IMR-90 (cell line): ENCODE data around the gene PLCG2. TPM values are rescaled to one million over a fixed set of nuclear protein-coding genes. Genes with fewer than 3 reads are reported as not detected.

Experiments
- ATAC-seq: fragments of 200-7000 bp; cut with Tn5 transposase; 2 replicates; pipeline ENCODE4 v1.9.1; 2020; ENCODE audit warnings: low read depth, mild to moderate bottlenecking, moderate library complexity
- BruUV-seq: library from RNA; stranded (reverse); fragments of 400-500 nt; replicated peaks from 2 replicates; lab custom pipeline; 2021; lab: Mats Ljungman, UMichigan
- CTCF ChIA-PET: fragments of 300-600 bp; formaldehyde crosslinking; extraction: SDS; loops from one replicate; lab custom pipeline; 2021; ENCODE audit warnings: antibody characterized with exemption; lab: Yijun Ruan, JAX
- POLR2A ChIA-PET: fragments of 300-600 bp; sonication (Branson Sonifier 250); formaldehyde crosslinking; loops from one replicate; lab custom pipeline; 2022; ENCODE audit warnings: antibody characterized with exemption; ENCODE audit not compliant: unreplicated experiment; lab: Charles Lee
- DNase-seq: peaks from one replicate; pipeline ENCODE4 v3.0.0; 2013
- H2AFZ ChIP-seq: replicated peaks from 2 replicates; pipeline ENCODE3; 2013; ENCODE audit warnings: low read length, mild to moderate bottlenecking; ENCODE audit not compliant: poor library complexity
- H2AK5ac ChIP-seq: 2 replicates; pipeline ENCODE4 v1.6.1; 2013; ENCODE audit warnings: low read depth, low read length, inconsistent platforms
- H2AK9ac ChIP-seq: replicated peaks from 2 replicates; pipeline ENCODE3; 2013; ENCODE audit warnings: mild to moderate bottlenecking, low read depth, low read length, moderate library complexity; ENCODE audit not compliant: poor library complexity
- H2BK120ac ChIP-seq: 2 replicates; pipeline ENCODE4 v1.6.1; 2013; ENCODE audit warnings: low read depth, low read length, inconsistent platforms
- H2BK15ac ChIP-seq: 3 replicates; pipeline ENCODE4 v1.6.1; 2013; ENCODE audit warnings: low read depth, low read length, inconsistent platforms
- H2BK20ac ChIP-seq: 2 replicates; pipeline ENCODE4 v1.6.1; 2013; ENCODE audit warnings: low read depth, mild to moderate bottlenecking, inconsistent platforms, low read length, moderate library complexity
- H2BK5ac ChIP-seq: 2 replicates; pipeline ENCODE4 v1.6.1; 2013; ENCODE audit warnings: mild to moderate bottlenecking, low read depth, low read length, inconsistent platforms; ENCODE audit not compliant: poor library complexity, severe bottlenecking
- H3K14ac ChIP-seq: replicated peaks from 2 replicates; pipeline ENCODE4 v1.6.1; 2013; ENCODE audit warnings: low read depth, low read length, inconsistent platforms
- H3K18ac ChIP-seq: 2 replicates; pipeline ENCODE4 v1.6.1; 2013; ENCODE audit warnings: low read depth, low read length, control low read depth
- H3K23ac ChIP-seq: 2 replicates; pipeline ENCODE4 v1.6.1; 2013; ENCODE audit warnings: low read depth, low read length, inconsistent platforms
- H3K27ac ChIP-seq: 2 replicates; pipeline ENCODE4 v1.5.1; 2013; ENCODE audit warnings: mild to moderate bottlenecking, control low read depth, low read length; ENCODE audit not compliant: insufficient read depth
- H3K27me3 ChIP-seq: 2 replicates; pipeline ENCODE4 v1.6.1; 2013; ENCODE audit warnings: low read length; ENCODE audit not compliant: control insufficient read depth, insufficient read depth
- H3K36me3 ChIP-seq: 2 replicates; pipeline ENCODE4 v1.6.1; 2013; ENCODE audit warnings: low read length, mixed read lengths; ENCODE audit not compliant: control insufficient read depth, insufficient read depth
- H3K4ac ChIP-seq: 2 replicates; pipeline ENCODE4 v1.6.1; 2013; ENCODE audit warnings: low read depth, low read length, inconsistent platforms
- H3K4me1 ChIP-seq: 2 replicates; pipeline ENCODE4 v1.6.1; 2013; ENCODE audit warnings: low read length, mixed read lengths; ENCODE audit not compliant: control insufficient read depth, insufficient read depth
- H3K4me2 ChIP-seq: 2 replicates; pipeline ENCODE4 v1.6.1; 2013; ENCODE audit warnings: low read depth, mild to moderate bottlenecking, control low read depth, low read length, moderate library complexity
- H3K4me3 ChIP-seq: 2 replicates; pipeline ENCODE4 v1.5.1; 2013; ENCODE audit warnings: low read depth, mild to moderate bottlenecking, control low read depth, low read length, moderate library complexity; ENCODE audit not compliant: insufficient read depth
- H3K56ac ChIP-seq: 2 replicates; pipeline ENCODE4 v1.6.1; 2013; ENCODE audit warnings: low read length, inconsistent platforms; ENCODE audit not compliant: insufficient read depth; ENCODE audit errors: extremely low read depth
- H3K79me1 ChIP-seq, 2 experiments: 2 replicates each; pipeline ENCODE4 v1.6.1; 2013; ENCODE audit warnings: low read length in 2 of 2, inconsistent platforms in 1 of 2, low read depth in 1 of 2
- H3K9ac ChIP-seq: 2 replicates; pipeline ENCODE4 v1.6.1; 2013; ENCODE audit warnings: low read depth, low read length, control low read depth
- H3K9me1 ChIP-seq: 2 replicates; pipeline ENCODE4 v1.6.1; 2013; ENCODE audit warnings: low read length, inconsistent platforms; ENCODE audit not compliant: insufficient read depth
- H3K9me3 ChIP-seq: 2 replicates; pipeline ENCODE4 v1.6.1; 2013; ENCODE audit warnings: low read length; ENCODE audit not compliant: control insufficient read depth, insufficient read depth
- H4K20me1 ChIP-seq: 2 replicates; pipeline ENCODE4 v1.6.1; 2013; ENCODE audit warnings: low read length, inconsistent platforms; ENCODE audit not compliant: insufficient read depth
- H4K5ac ChIP-seq: 2 replicates; pipeline ENCODE4 v1.6.1; 2013; ENCODE audit warnings: mild to moderate bottlenecking, low read depth, low read length, control low read depth
- H4K8ac ChIP-seq, 2 experiments: 2 replicates each; pipeline ENCODE4 v1.6.1; 2013; ENCODE audit warnings: low read depth in 2 of 2, low read length in 2 of 2, control low read depth in 1 of 2, inconsistent platforms in 1 of 2
- H4K91ac ChIP-seq: 2 replicates; pipeline ENCODE4 v1.6.1; 2013; ENCODE audit warnings: low read depth, low read length, inconsistent platforms; ENCODE audit not compliant: insufficient read depth
- BHLHE40 ChIP-seq: fragments of 150-350 bp; IDR thresholded peaks from 2 replicates; pipeline ENCODE4 v1.6.1; 2016; ENCODE audit warnings: mild to moderate bottlenecking, low read depth, low read length
- CEBPB ChIP-seq: IDR thresholded peaks from 2 replicates; pipeline ENCODE4 v1.6.1; 2012; ENCODE audit warnings: low read depth, low read length, improper control_type of control experiment
- CHD1 ChIP-seq: IDR thresholded peaks from 2 replicates; pipeline ENCODE4 v1.6.1; 2012; ENCODE audit warnings: low read depth, low read length, improper control_type of control experiment
- CTCF ChIP-seq: conservative IDR thresholded peaks from 2 replicates; pipeline ENCODE4 v1.5.1; 2012; ENCODE audit warnings: mild to moderate bottlenecking, low read depth, low read length, improper control_type of control experiment
- ELK1 ChIP-seq: fragments of 150-350 bp; IDR thresholded peaks from 2 replicates; pipeline ENCODE4 v1.6.1; 2016; ENCODE audit warnings: low read depth, mild to moderate bottlenecking, low read length, moderate library complexity, borderline replicate concordance
- FOS ChIP-seq: fragments of 150-350 bp; IDR thresholded peaks from 2 replicates; pipeline ENCODE4 v1.6.1; 2016; ENCODE audit warnings: low read depth, low read length
- MAFK ChIP-seq: IDR thresholded peaks from 2 replicates; pipeline ENCODE4 v1.6.1; 2012; ENCODE audit warnings: low read depth, low read length, improper control_type of control experiment
- MXI1 ChIP-seq: IDR thresholded peaks from 2 replicates; pipeline ENCODE4 v1.6.1; 2012; ENCODE audit warnings: low read depth, mild to moderate bottlenecking, low read length, moderate library complexity, borderline replicate concordance
- NFE2L2 ChIP-seq: fragments of 150-350 bp; IDR thresholded peaks from 2 replicates; pipeline ENCODE4 v1.6.1; 2016; ENCODE audit warnings: low read depth, mild to moderate bottlenecking, low read length
- POLR2A ChIP-seq: IDR thresholded peaks from 2 replicates; pipeline ENCODE4 v1.6.1; 2012; ENCODE audit warnings: mild to moderate bottlenecking, low read depth, low read length
- RAD21 ChIP-seq: IDR thresholded peaks from 2 replicates; pipeline ENCODE4 v1.6.1; 2012; ENCODE audit warnings: low read length, improper control_type of control experiment
- RCOR1 ChIP-seq: IDR thresholded peaks from 2 replicates; pipeline ENCODE4 v1.6.1; 2012; ENCODE audit warnings: mild to moderate bottlenecking, low read length, improper control_type of control experiment; ENCODE audit not compliant: insufficient replicate concordance
- RFX5 ChIP-seq: IDR thresholded peaks from 2 replicates; pipeline ENCODE4 v1.8.0; 2012; ENCODE audit warnings: low read depth, mild to moderate bottlenecking, low read length, moderate library complexity
- WGBS, 2 experiments: methylation state at CpG; one replicate each; pipeline versions ENCODE4 v1.1.5 to v1.1.7; 2013; ENCODE audit warnings: missing lambda C conversion rate in 2 of 2; ENCODE audit not compliant: insufficient read length in 1 of 2; ENCODE audit errors: extremely low coverage in 2 of 2; 5-methylcytosine and 5-hydroxymethylcytosine counted together
- dilution Hi-C: fragments of 300-500 bp; cut with HindIII; formaldehyde crosslinking; loops from one replicate; pipeline ENCODE4 v1.14.3; 2018; ENCODE audit warnings: low sequenced_read_pairs; ENCODE audit not compliant: unreplicated experiment
- in situ Hi-C: fragments of 300-500 bp; cut with MboI; formaldehyde crosslinking; loops from 3 replicates; pipeline ENCODE4 v1.14.3; 2019; ENCODE audit warnings: low sequenced_read_pairs, inconsistent platforms, mixed read lengths
- intact Hi-C: fragments of 100-400 bp; cut with micrococcal nuclease; formaldehyde crosslinking; loops from 2 replicates; pipeline ENCODE4 v1.10.0; 2022
- polyA plus RNA-seq, 3 experiments: library from polyadenylated mRNA; depleted of rRNA; stranded (reverse); fragments of >200 nt; gene quantifications; 2 replicates each; pipeline ENCODE4 v1.2.3, GENCODE V29; 2012; ENCODE audit warnings: low replicate concordance in 1 of 3
- total RNA-seq: library from RNA; depleted of rRNA; stranded (reverse); fragments of >200 nt; gene quantifications from 2 replicates; pipeline ENCODE4 v1.2.3, GENCODE V29; 2012
- TF ChIP-seq, protein P1 (sequence below): fragments of 150-350 bp; IDR thresholded peaks from 2 replicates; pipeline ENCODE4 v1.6.1; 2017; ENCODE audit warnings: mild to moderate bottlenecking, antibody characterized with exemption, low read length, low read depth

The PLCG2 gene
- total and polyA plus RNA-seq, 2 of the 4 experiments (the other 2 are of a cell fraction) = 0.14 to 0.18 TPM

DNA sequence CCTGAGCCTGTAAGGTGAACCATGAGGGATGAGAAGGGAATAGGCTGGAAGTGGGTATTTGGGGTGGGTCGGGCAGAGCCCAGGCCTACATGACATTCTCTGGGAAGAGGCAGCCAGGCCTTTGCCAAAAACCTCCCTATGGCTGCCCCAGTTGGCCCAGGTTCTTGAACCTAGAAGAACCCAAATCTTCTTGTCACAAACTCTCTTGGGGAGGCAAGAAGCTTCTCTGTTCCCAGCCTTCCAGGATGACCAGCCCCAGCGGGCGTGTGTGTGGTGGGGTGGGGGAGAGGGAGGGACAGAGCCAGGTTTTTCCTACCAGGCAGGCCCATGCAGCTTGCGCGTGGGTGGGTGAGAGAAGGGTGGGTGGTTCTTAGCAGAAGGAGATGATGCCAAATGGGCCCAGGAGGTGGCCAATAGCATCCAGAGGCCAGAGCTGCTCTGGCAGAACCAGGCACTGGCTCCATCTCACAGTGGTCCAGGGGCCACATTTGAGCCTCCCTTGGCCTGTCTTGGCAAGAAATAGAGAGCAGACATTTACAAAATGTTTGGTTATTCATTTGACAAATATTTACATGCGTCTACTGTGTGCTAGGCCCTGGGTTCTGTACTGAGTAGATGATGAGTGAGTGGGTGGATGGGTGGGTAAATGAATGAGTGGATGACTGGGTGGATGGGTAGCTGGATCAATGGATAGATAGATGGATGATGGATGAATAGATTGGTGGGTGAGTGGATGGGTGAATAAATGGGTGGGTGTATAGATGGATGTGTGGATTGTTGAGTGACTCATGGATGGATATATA lies 44.3 kb upstream of the PLCG2 start:
- H3K4ac ChIP-seq = no peak overlapping the region
- ChIA-PET POLR2A (interaction anchor here (0.6 kb wide), 1 partner anchor 13 kb away, joined by 3 read pairs; no protein-coding TSS in a partner anchor), CTCF (interaction anchor here (0.7 to 1.6 kb wide), 2 partner anchors 517 to 530 kb away, joined by 3 to 4 read pairs; no protein-coding TSS in a partner anchor)
- no peak overlapping the region for H3K56ac ChIP-seq
- no TSS peak for BruUV-seq
- no peak overlapping the region for H3K18ac ChIP-seq
- in situ Hi-C loops (loop anchor here (5.0 to 25.0 kb wide), 3 partner anchors 368 to 1548 kb away; partner anchors contain the start of gene ATMIN), dilution Hi-C loops (no loop called here), intact Hi-C loops (no loop called here)
- no peak overlapping the region for H3K23ac ChIP-seq
- ATAC-seq (no peak), DNase-seq (no peak)
- no peak overlapping the region for H3K27ac ChIP-seq
- H3K9me1 ChIP-seq = no peaks in the 10 kb centered on the region
- no peak overlapping the region for H3K9ac ChIP-seq
- H4K8ac ChIP-seq = no peak overlapping the region
- no peaks in the 10 kb centered on the region for H3K79me1 ChIP-seq
- no peak overlapping the region for H2AK5ac ChIP-seq
- H2BK20ac ChIP-seq = no peak overlapping the region
- 80% methylated on average over 1 of the region's 6 CpGs; no CpG with 5 or more reads in 1 of the 2 experiments for WGBS, 2 experiments
- peaks cover 7% of the 10 kb centered on the region; the same call in 1 of the 2 replicates for H3K4me1 ChIP-seq
- H3K27me3 ChIP-seq = no peaks in the 10 kb centered on the region; the same call in 1 of the 2 replicates
- no peak overlapping the region for H4K91ac ChIP-seq
- no peak overlapping the region for H3K4me3 ChIP-seq
- no peak overlapping the region for H2BK120ac ChIP-seq
- peaks cover 3% of the 10 kb centered on the region; the same call in 1 of the 2 replicates for H3K9me3 ChIP-seq
- no peak overlapping the region for H3K14ac ChIP-seq
- no peaks in the 10 kb centered on the region for H4K20me1 ChIP-seq
- H2BK15ac ChIP-seq = no peak overlapping the region
- no peaks in the 10 kb centered on the region for H3K36me3 ChIP-seq
- H2AK9ac ChIP-seq = no peak overlapping the region
- H4K5ac ChIP-seq = no peak overlapping the region
- TF ChIP-seq, protein P1, sequence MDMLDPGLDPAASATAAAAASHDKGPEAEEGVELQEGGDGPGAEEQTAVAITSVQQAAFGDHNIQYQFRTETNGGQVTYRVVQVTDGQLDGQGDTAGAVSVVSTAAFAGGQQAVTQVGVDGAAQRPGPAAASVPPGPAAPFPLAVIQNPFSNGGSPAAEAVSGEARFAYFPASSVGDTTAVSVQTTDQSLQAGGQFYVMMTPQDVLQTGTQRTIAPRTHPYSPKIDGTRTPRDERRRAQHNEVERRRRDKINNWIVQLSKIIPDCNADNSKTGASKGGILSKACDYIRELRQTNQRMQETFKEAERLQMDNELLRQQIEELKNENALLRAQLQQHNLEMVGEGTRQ = no peak
- TF ChIP-seq MXI1 (no peak), NFE2L2 (no peak), RFX5 (no peak), FOS (no peak), RCOR1 (no peak), RAD21 (no peak), CEBPB (no peak), BHLHE40 (no peak), CHD1 (no peak), ELK1 (no peak), POLR2A (no peak), CTCF (no peak), MAFK (no peak)
- no peak overlapping the region for H2AFZ ChIP-seq
- no peak overlapping the region for H2BK5ac ChIP-seq
- H3K4me2 ChIP-seq = no peak overlapping the region
